ENCODE data around the gene ELK4. TPM values are rescaled to one million over a fixed set of nuclear protein-coding genes. Genes with fewer than 3 reads are reported as not detected.

The ELK4 gene
- polyA plus RNA-seq, 2 of the 4 experiments (the other 2 are of a cell fraction) = 5.8 to 11.9 TPM

GRCh38 chr1:205597691-205598314 is 34.0 kb downstream of the ELK4 start (continued):
- no peak for TF ChIP-seq RFX5 (IDR thresholded peaks at IDR 0.05)
- TF ChIP-seq ZSCAN20 (CRISPR knock-in tag; IDR thresholded peaks at IDR 0.05) = no peak

- no peak overlapping the region for H3K4me3 ChIP-seq
- no peaks in the 10 kb centered on the region for H3K4me1 ChIP-seq
- H3K27ac ChIP-seq = no peak overlapping the region
- ATAC-seq = no peak
- POLR2A ChIA-PET = no interaction called here
- 94% methylated on average over 3 of the region's 3 CpGs for WGBS (ENCODE audit: missing lambda C conversion rate)
- H3K4me2 ChIP-seq = no peak overlapping the region
- no peak for FAIRE-seq
- CTCF ChIA-PET = interaction anchor here (0.8 to 12.3 kb wide), 3 partner anchors 40 to 114 kb away, joined by 3 to 423 read pairs (median 227); partner anchors contain the start of gene ELK4
- TF ChIP-seq TFCP2L1 (CRISPR knock-in tag; IDR thresholded peaks at IDR 0.05) (no peak), RFX5 (IDR thresholded peaks at IDR 0.05) (no peak), HOXB13 (CRISPR knock-in tag; IDR thresholded peaks at IDR 0.05; ENCODE audit: low read depth) (no peak), SREBF2 (IDR thresholded peaks at IDR 0.05) (no peak), ZC3H11A (IDR thresholded peaks at IDR 0.05) (no peak), HDAC2 (IDR thresholded peaks at IDR 0.05) (no peak), CBX2 (IDR thresholded peaks at IDR 0.05; ENCODE audit: borderline replicate concordance, low read depth) (no peak), USF2 (IDR thresholded peaks at IDR 0.05) (no peak), EP300 (IDR thresholded peaks at IDR 0.05) (no peak)
- H3K9me3 ChIP-seq = no peaks in the 10 kb centered on the region
- no peak for DNase-seq (ENCODE audit: low read depth in 1 of 2, low spot score in 1 of 2)
These were observed 34.9 kb downstream of the ELK4 start for GRCh38 chr1:205596876-205597275.

GRCh38 chr1:205595861-205596260 is 36.0 kb downstream of the ELK4 start:
- Histone ChIP-seq H3K4me3 (no peak overlapping the region), H3K4me1 (no peaks in the 10 kb centered on the region), H3K9me3 (no peaks in the 10 kb centered on the region), H3K27ac (no peak overlapping the region), H3K4me2 (no peak overlapping the region)
- TF ChIP-seq RCOR1 (IDR thresholded peaks at IDR 0.05; ENCODE audit: low read depth, low read length) (no peak), BHLHE40 (IDR thresholded peaks at IDR 0.05; ENCODE audit: low read depth, low read length) (no peak), RAD21 (conservative IDR thresholded peaks at IDR 0.05 in 1 of 2, IDR thresholded peaks at IDR 0.05 in 1 of 2) (no peak), JUN (IDR thresholded peaks at IDR 0.05) (no peak), MYC (IDR thresholded peaks at IDR 0.05; ENCODE audit: borderline replicate concordance, low read length) (no peak), EHMT2 (IDR thresholded peaks at IDR 0.05; ENCODE audit: low read depth) (no peak), FOSL2 (IDR thresholded peaks at IDR 0.05) (no peak), FOSL2 (CRISPR knock-in tag; IDR thresholded peaks at IDR 0.05) (no peak), MAFK (IDR thresholded peaks at IDR 0.05; ENCODE audit: partially characterized antibody) (no peak), RFX5 (IDR thresholded peaks at IDR 0.05) (no peak), HDAC2 (IDR thresholded peaks at IDR 0.05) (no peak), HES2 (IDR thresholded peaks at IDR 0.05) (no peak), NFE2L2 (conservative IDR thresholded peaks at IDR 0.05; ENCODE audit: low read length) (no peak), EP300 (IDR thresholded peaks at IDR 0.05) (no peak), PBX3 (IDR thresholded peaks at IDR 0.05) (no peak), MAX (IDR thresholded peaks at IDR 0.05) (no peak), CBX8 (IDR thresholded peaks at IDR 0.05) (no peak)
- CTCF ChIA-PET = interaction anchor here (1.1 to 12.3 kb wide), 5 partner anchors 41 to 199 kb away, joined by 3 to 423 read pairs (median 91); partner anchors contain the start of gene ELK4
- WGBS (ENCODE audit: missing lambda C conversion rate) = 51% methylated on average over 1 of the region's 1 CpG
- ATAC-seq (no peak), FAIRE-seq (no peak), DNase-seq (ENCODE audit: low read depth in 1 of 2, low spot score in 1 of 2) (no peak)
- POLR2A ChIA-PET = interaction anchor here (1.0 kb wide), 1 partner anchor 36 kb away, joined by 3 read pairs; no protein-coding TSS in a partner anchor
